Measurements from ENCODE around the gene EIF2AK3. TPM values are rescaled to one million over a fixed set of nuclear protein-coding genes. Genes with fewer than 3 reads are reported as not detected.
A peak's percentile ranks its signal among the peaks of the same experiment; 100 is the strongest.

Gene EIF2AK3
- total and polyA plus RNA-seq, 10 of the 15 experiments (the other 5 are each of a cell fraction or from before 2014, with no cell fraction given) = 5.0 to 44.7 (median 22.4) TPM

DNA sequence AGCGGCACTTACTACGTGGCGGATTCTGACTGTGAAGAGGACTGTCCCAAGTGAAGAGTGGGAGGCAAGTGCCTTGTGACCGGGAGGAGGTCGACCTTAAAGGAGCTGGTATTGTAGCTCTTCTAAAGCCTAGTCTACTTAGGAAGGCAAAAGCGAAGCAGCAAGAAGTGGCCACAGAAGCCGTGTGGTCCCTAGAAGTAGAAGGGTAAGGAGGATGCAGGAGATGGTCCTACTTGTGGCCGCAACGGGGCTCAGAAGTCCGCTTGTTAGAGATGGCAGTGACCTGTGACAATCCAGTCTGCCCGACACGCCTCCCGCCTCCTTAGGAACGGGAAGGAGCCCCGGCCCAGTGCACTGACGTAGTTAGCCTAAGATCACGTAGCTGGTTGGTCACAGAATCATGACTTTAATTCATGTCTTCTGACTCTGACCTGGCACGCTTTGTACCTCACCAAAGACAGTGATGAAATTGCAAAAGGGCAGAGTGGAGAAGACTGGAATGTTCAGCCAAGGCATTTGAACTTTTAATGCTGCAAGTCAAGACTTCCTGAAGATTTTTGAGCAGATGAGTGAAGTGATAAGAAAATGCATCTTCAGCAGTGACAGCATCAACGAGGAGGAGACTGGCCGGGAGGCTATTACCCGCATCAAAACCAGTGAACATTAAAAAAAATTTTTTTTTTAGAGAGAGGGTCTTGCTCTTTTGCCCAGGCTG, 749 bp upstream of the EIF2AK3 start (continued):
- TF ChIP-seq SMAD5 (IDR thresholded peaks at IDR 0.05; ENCODE audit: low read depth) (peak; percentile 94), EP300 (IDR thresholded peaks at IDR 0.05; ENCODE audit: borderline replicate concordance in 1 of 2, control insufficient read depth in 1 of 2, low read depth in 2 of 2, low read length in 2 of 2) (peak; percentile 40 to 58; a peak in 1 of 4 replicates), SMAD1 (IDR thresholded peaks at IDR 0.05; ENCODE audit: low read depth, partially characterized antibody) (peak; percentile 93), CHD2 (IDR thresholded peaks at IDR 0.05; ENCODE audit: borderline replicate concordance, low read depth, low read length) (no peak), MTA3 (IDR thresholded peaks at IDR 0.05; ENCODE audit: borderline replicate concordance, low read length) (no peak), NFYB (IDR thresholded peaks at IDR 0.05; ENCODE audit: insufficient read depth, low read depth, low read length) (no peak), DPF2 (IDR thresholded peaks at IDR 0.05) (no peak), ZNF207 (IDR thresholded peaks at IDR 0.05; ENCODE audit: borderline replicate concordance) (peak; percentile 86; the same call in 1 of the 2 replicates), RBBP5 (conservative IDR thresholded peaks at IDR 0.05) (no peak), CEBPB (IDR thresholded peaks at IDR 0.05; ENCODE audit: borderline replicate concordance in 1 of 2, low read depth in 2 of 2, low read length in 2 of 2) (no peak), NFYA (IDR thresholded peaks at IDR 0.05; ENCODE audit: borderline replicate concordance, low read depth, low read length) (no peak), ZNF217 (IDR thresholded peaks at IDR 0.05) (no peak), RB1 (IDR thresholded peaks at IDR 0.05; ENCODE audit: borderline replicate concordance) (peak; percentile 78; the same call in 1 of the 2 replicates), NRF1 (conservative IDR thresholded peaks at IDR 0.05; ENCODE audit: low read depth, low read length) (no peak), JUND (IDR thresholded peaks at IDR 0.05; ENCODE audit: low read depth, low read length) (0 out of 2 replicates have a peak, but pooled peaks have one; percentile 24), IKZF2 (IDR thresholded peaks at IDR 0.05) (peak; percentile 89 to 90), KAT2A (conservative IDR thresholded peaks at IDR 0.05; ENCODE audit: control insufficient read depth, low read depth, low read length) (no peak), POU2F2 (IDR thresholded peaks at IDR 0.05; ENCODE audit: borderline replicate concordance, low read depth, low read length) (peak; percentile 67; the same call in 2 of the 3 replicates), FOXM1 (IDR thresholded peaks at IDR 0.05; ENCODE audit: low read depth, low read length) (peak; percentile 12; the same call in 1 of the 2 replicates), BCL11A (IDR thresholded peaks at IDR 0.05; ENCODE audit: low read depth, low read length) (no peak), STAT3 (IDR thresholded peaks at IDR 0.05; ENCODE audit: low read depth, low read length) (no peak), ATF7 (IDR thresholded peaks at IDR 0.05; ENCODE audit: low read depth) (peak; percentile 95), POLR2AphosphoS5 (IDR thresholded peaks at IDR 0.05; ENCODE audit: low read length) (peak; percentile 96; the same call in 1 of the 2 replicates), PAX8 (IDR thresholded peaks at IDR 0.05) (no peak; the same call in 1 of the 2 replicates), HDGF (IDR thresholded peaks at IDR 0.05) (peak; percentile 81; the same call in 1 of the 2 replicates), ESRRA (IDR thresholded peaks at IDR 0.05; ENCODE audit: low read length) (peak; percentile 10; the same call in 1 of the 2 replicates)
- TF ChIP-seq, protein P1, sequence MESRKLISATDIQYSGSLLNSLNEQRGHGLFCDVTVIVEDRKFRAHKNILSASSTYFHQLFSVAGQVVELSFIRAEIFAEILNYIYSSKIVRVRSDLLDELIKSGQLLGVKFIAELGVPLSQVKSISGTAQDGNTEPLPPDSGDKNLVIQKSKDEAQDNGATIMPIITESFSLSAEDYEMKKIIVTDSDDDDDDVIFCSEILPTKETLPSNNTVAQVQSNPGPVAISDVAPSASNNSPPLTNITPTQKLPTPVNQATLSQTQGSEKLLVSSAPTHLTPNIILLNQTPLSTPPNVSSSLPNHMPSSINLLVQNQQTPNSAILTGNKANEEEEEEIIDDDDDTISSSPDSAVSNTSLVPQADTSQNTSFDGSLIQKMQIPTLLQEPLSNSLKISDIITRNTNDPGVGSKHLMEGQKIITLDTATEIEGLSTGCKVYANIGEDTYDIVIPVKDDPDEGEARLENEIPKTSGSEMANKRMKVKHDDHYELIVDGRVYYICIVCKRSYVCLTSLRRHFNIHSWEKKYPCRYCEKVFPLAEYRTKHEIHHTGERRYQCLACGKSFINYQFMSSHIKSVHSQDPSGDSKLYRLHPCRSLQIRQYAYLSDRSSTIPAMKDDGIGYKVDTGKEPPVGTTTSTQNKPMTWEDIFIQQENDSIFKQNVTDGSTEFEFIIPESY (IDR thresholded peaks at IDR 0.05) = no peak
- TF ChIP-seq, protein P2, sequence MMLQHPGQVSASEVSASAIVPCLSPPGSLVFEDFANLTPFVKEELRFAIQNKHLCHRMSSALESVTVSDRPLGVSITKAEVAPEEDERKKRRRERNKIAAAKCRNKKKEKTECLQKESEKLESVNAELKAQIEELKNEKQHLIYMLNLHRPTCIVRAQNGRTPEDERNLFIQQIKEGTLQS (IDR thresholded peaks at IDR 0.05; ENCODE audit: borderline replicate concordance, extremely low read depth, low read depth, low read length) = no peak
